Glutamatergic neuron (in vitro differentiated cells): Measurements from ENCODE around the gene ACRV1. TPM values are rescaled to one million over a fixed set of nuclear protein-coding genes. Genes with fewer than 3 reads are reported as not detected.

Experiments
- DNase-seq: peaks from one replicate; pipeline ENCODE4 v3.0.0; 2022
- H3K27ac Mint-ChIP-seq: one replicate; pipeline ENCODE4 v1.8.0; 2020; ENCODE audit warnings: mild to moderate bottlenecking, mixed read lengths, inconsistent platforms; ENCODE audit not compliant: unreplicated experiment
- H3K27me3 Mint-ChIP-seq: one replicate; pipeline ENCODE4 v1.8.0; 2020; ENCODE audit warnings: mild to moderate bottlenecking, moderate library complexity, mixed read lengths, inconsistent platforms; ENCODE audit not compliant: unreplicated experiment
- H3K36me3 Mint-ChIP-seq: one replicate; pipeline ENCODE4 v1.8.0; 2020; ENCODE audit warnings: mild to moderate bottlenecking, mixed read lengths, inconsistent platforms; ENCODE audit not compliant: unreplicated experiment
- H3K4me1 Mint-ChIP-seq: one replicate; pipeline ENCODE4 v1.8.0; 2020; ENCODE audit warnings: mild to moderate bottlenecking, low read depth, mixed read lengths, inconsistent platforms; ENCODE audit not compliant: unreplicated experiment
- H3K4me3 Mint-ChIP-seq: one replicate; pipeline ENCODE4 v1.8.0; 2020; ENCODE audit warnings: mild to moderate bottlenecking, mixed read lengths, inconsistent platforms; ENCODE audit not compliant: unreplicated experiment
- H3K9me3 Mint-ChIP-seq: one replicate; pipeline ENCODE4 v1.8.0; 2020; ENCODE audit warnings: mild to moderate bottlenecking, moderate library complexity, mixed read lengths, inconsistent platforms; ENCODE audit not compliant: unreplicated experiment
- CTCF ChIP-seq: fragments of 200-600 bp; sonication (generic); IDR thresholded peaks from one replicate; pipeline ENCODE4 v1.5.0; 2021; ENCODE audit not compliant: partially characterized antibody, unreplicated experiment
- total RNA-seq: library from RNA; stranded (reverse); fragmentation: NEBNext Ultra II Directional; extraction: Animal tissue kit (Norgen Biotek cat#: 25700); gene quantifications from one replicate; pipeline ENCODE4 v1.2.1, GENCODE V29; 2021; ENCODE audit not compliant: unreplicated experiment

Gene ACRV1
- total RNA-seq, 1 donor from 2014 or later = not detected

DNA sequence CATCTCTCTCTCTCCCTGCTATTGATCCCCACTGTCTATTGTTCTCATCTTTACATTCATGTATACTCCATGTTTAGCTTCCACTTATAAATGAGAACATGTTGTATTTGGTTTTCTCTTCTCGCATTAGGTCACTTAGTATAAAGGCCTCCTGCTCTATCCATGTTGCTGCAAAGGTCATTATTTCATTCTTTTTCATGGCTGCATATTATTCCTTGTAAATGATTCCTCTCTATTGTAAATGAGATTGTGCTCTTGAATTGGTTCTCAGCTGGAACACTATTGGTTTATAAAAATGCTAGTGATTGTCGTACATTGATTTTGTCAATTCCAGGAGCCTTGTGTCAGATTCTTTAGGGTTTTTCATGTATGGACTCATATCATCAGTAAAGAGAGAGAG is 13.5 kb downstream of the ACRV1 start:
- TF ChIP-seq CTCF = no peak
- H3K27me3 Mint-ChIP-seq = no peaks in the 10 kb centered on the region
- peaks cover 25% of the 10 kb centered on the region for H3K36me3 Mint-ChIP-seq
- H3K4me1 Mint-ChIP-seq = no peaks in the 10 kb centered on the region
- no peak for DNase-seq
- H3K9me3 Mint-ChIP-seq = no peaks in the 10 kb centered on the region
- H3K27ac Mint-ChIP-seq = no peak overlapping the region
- H3K4me3 Mint-ChIP-seq = no peak overlapping the region

DNA sequence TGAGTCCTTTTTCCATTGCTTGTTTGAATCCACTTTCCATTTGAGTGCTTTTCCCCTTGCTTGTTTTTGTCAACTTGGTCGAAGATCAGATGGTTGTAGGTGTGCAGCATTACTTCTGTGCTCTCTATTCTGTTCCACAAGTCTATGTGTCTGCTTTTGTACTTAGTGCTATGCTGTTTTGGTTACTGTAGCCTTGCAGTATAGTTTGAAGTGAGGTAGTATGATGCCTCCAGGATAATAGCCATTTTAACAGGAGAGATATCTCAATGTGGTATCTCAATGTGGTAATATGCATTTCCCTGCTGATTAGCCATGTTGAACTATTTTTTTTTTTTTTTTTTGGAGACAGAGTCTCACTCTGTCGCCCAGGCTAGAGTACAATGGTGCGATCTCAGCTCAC is 16.7 kb downstream of the ACRV1 start:
- no peak overlapping the region for H3K4me3 Mint-ChIP-seq
- H3K4me1 Mint-ChIP-seq = no peaks in the 10 kb centered on the region
- no peaks in the 10 kb centered on the region for H3K9me3 Mint-ChIP-seq

GRCh38 chr11:125662689-125663088 is 18.0 kb downstream of the ACRV1 start:
- peaks cover 25% of the 10 kb centered on the region for H3K36me3 Mint-ChIP-seq
- TF ChIP-seq CTCF = no peak
- no peak for DNase-seq
- H3K9me3 Mint-ChIP-seq = no peaks in the 10 kb centered on the region
- H3K27me3 Mint-ChIP-seq = peaks cover 1% of the 10 kb centered on the region
- H3K27ac Mint-ChIP-seq = no peak overlapping the region
- no peak overlapping the region for H3K4me3 Mint-ChIP-seq
- H3K4me1 Mint-ChIP-seq = no peaks in the 10 kb centered on the region

More for the DNA sequence above, 16.7 kb downstream of the ACRV1 start:
- peaks cover 25% of the 10 kb centered on the region for H3K36me3 Mint-ChIP-seq
- no peak for TF ChIP-seq CTCF
- no peak for DNase-seq
- no peak overlapping the region for H3K27ac Mint-ChIP-seq
- peaks cover 1% of the 10 kb centered on the region for H3K27me3 Mint-ChIP-seq

DNA sequence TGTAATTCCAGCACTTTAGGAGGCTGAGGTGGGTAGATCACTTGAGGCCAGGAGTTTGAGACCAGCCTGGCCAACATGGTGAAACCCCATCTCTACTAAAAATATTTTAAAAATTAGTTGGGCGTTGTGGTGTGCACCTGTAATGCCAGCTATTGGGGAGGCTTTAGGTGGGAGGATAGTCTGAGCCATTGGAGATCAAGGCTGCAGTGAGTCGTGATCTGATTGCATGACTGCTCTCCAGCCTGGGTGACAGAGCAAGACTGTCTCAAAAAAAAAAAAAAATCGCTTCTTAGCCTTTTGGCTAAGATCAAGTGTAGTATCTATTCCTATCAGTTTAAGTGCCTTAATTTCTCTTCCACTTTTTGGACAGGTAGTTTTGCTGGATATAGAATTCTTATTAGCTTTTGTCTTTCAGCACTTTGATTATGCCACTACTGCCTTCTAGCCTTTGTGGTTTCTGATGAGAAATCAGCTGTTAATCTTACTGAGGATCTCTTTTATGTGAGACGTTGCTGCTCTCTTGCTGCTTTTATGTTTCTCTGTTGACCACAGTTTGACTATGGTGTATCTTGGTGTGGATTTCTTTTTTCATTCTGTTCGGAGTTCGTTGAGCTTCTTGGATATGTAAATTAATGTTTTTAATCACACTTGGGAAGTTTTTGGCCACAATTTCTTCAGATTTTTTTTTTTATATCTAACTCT is 31.0 kb downstream of the ACRV1 start:
- H3K4me3 Mint-ChIP-seq = no peak overlapping the region
- no peak overlapping the region for H3K27ac Mint-ChIP-seq
- H3K4me1 Mint-ChIP-seq = no peaks in the 10 kb centered on the region
- TF ChIP-seq CTCF = no peak
- peaks cover 2% of the 10 kb centered on the region for H3K27me3 Mint-ChIP-seq
- DNase-seq = no peak
- H3K9me3 Mint-ChIP-seq = no peaks in the 10 kb centered on the region
- no peaks in the 10 kb centered on the region for H3K36me3 Mint-ChIP-seq

- DNase-seq = no peak
- no peak overlapping the region for H3K27ac Mint-ChIP-seq
- H3K9me3 Mint-ChIP-seq = no peaks in the 10 kb centered on the region
- H3K27me3 Mint-ChIP-seq = no peaks in the 10 kb centered on the region
- no peak overlapping the region for H3K4me3 Mint-ChIP-seq
- no peak for TF ChIP-seq CTCF
- no peaks in the 10 kb centered on the region for H3K4me1 Mint-ChIP-seq
- no peaks in the 10 kb centered on the region for H3K36me3 Mint-ChIP-seq
These were observed 34.8 kb downstream of the ACRV1 start for GRCh38 chr11:125645871-125646270.
